Type B pancreatic cell (in vitro differentiated cells): Measurements from ENCODE around the gene CTSW. TPM values are rescaled to one million over a fixed set of nuclear protein-coding genes. Genes with fewer than 3 reads are reported as not detected.

Experiments used
- DNase-seq: peaks from one replicate; pipeline ENCODE4 v3.0.0; 2021; ENCODE audit warnings: mixed read lengths; ENCODE audit not compliant: unreplicated experiment; ENCODE audit errors: extremely low spot score
- H3K27ac Mint-ChIP-seq: 2 replicates; pipeline ENCODE4 v1.8.0; 2021; ENCODE audit warnings: mild to moderate bottlenecking, mixed read lengths
- H3K27me3 Mint-ChIP-seq: 2 replicates; pipeline ENCODE4 v1.8.0; 2021; ENCODE audit warnings: mixed read lengths
- H3K36me3 Mint-ChIP-seq: 2 replicates; pipeline ENCODE4 v1.8.0; 2021; ENCODE audit warnings: mixed read lengths
- H3K4me1 Mint-ChIP-seq: one replicate; pipeline ENCODE4 v1.8.0; 2021; ENCODE audit warnings: mixed read lengths; ENCODE audit not compliant: unreplicated experiment
- H3K4me3 Mint-ChIP-seq: 2 replicates; pipeline ENCODE4 v1.8.0; 2021; ENCODE audit warnings: mild to moderate bottlenecking, mixed read lengths
- H3K9me3 Mint-ChIP-seq: 2 replicates; pipeline ENCODE4 v1.8.0; 2021; ENCODE audit warnings: mixed read lengths
- CTCF ChIP-seq: fragments of 200-600 bp; sonication (generic); conservative IDR thresholded peaks from 2 replicates; pipeline ENCODE4 v1.5.0; 2021; ENCODE audit warnings: antibody characterized with exemption, mild to moderate bottlenecking
- total RNA-seq: library from RNA; stranded (reverse); gene quantifications from 2 replicates; pipeline ENCODE4 v1.2.1, GENCODE V29; 2021; ENCODE audit warnings: low replicate concordance

CTSW gene
- total RNA-seq, 1 donor from 2014 or later: not detected

GRCh38 chr11:65861533-65862183 lies 18.0 kb upstream of the CTSW start:
- H3K27ac Mint-ChIP-seq: peak overlapping the region; percentile 97
- H3K4me1 Mint-ChIP-seq: peaks cover 16% of the 10 kb centered on the region
- H3K36me3 Mint-ChIP-seq: peaks cover 7% of the 10 kb centered on the region
- peak overlapping the region; percentile 90 for H3K4me3 Mint-ChIP-seq
- no peaks in the 10 kb centered on the region for H3K27me3 Mint-ChIP-seq
- H3K9me3 Mint-ChIP-seq: no peaks in the 10 kb centered on the region
- no peak for TF ChIP-seq CTCF
- no peak for DNase-seq

GRCh38 chr11:65862191-65862735 lies 17.4 kb upstream of the CTSW start:
- Mint-ChIP-seq H3K4me3 (peak overlapping the region; percentile 68), H3K27ac (peak overlapping the region; percentile 71)

GRCh38 chr11:65862941-65863888 lies 16.4 kb upstream of the CTSW start:
- Mint-ChIP-seq H3K4me1 (peaks cover 21% of the 10 kb centered on the region), H3K36me3 (peaks cover 4% of the 10 kb centered on the region), H3K9me3 (no peaks in the 10 kb centered on the region), H3K27ac (peak overlapping the region; percentile 71), H3K4me3 (peak overlapping the region; percentile 68), H3K27me3 (no peaks in the 10 kb centered on the region)
- no peak for TF ChIP-seq CTCF
- no peak for DNase-seq

More at GRCh38 chr11:65862191-65862735, 17.4 kb upstream of the CTSW start:
- H3K4me1 Mint-ChIP-seq: peaks cover 15% of the 10 kb centered on the region
- DNase-seq: no peak
- no peak for TF ChIP-seq CTCF
- no peaks in the 10 kb centered on the region for H3K27me3 Mint-ChIP-seq
- H3K36me3 Mint-ChIP-seq: peaks cover 4% of the 10 kb centered on the region
- H3K9me3 Mint-ChIP-seq: no peaks in the 10 kb centered on the region

GRCh38 chr11:65863889-65864705 lies 15.5 kb upstream of the CTSW start:
- Mint-ChIP-seq H3K27me3 (no peaks in the 10 kb centered on the region), H3K4me1 (peaks cover 21% of the 10 kb centered on the region), H3K9me3 (no peaks in the 10 kb centered on the region), H3K36me3 (peaks cover 4% of the 10 kb centered on the region), H3K4me3 (no peak overlapping the region), H3K27ac (no peak overlapping the region)
- DNase-seq: no peak
- TF ChIP-seq CTCF: no peak
